Measurements from ENCODE around the gene UMODL1. TPM values are rescaled to one million over a fixed set of nuclear protein-coding genes. Genes with fewer than 3 reads are reported as not detected.

Gene UMODL1
- total RNA-seq, 1 experiment from 2014 or later, result not detected

GRCh38 chr21:42066521-42066920, 4.6 kb upstream of the UMODL1 start:
- no peak overlapping the region for H3K14ac ChIP-seq (ENCODE audit: insufficient read depth, low read length)
- H2AFZ ChIP-seq (ENCODE audit: low read length), result no peak overlapping the region
- Mint-ChIP-seq H3K4me1 (peaks cover 35 to 40% of the 10 kb centered on the region in 2 experiments), H3K27ac (no peak overlapping the region), H3K9me3 (no peaks in the 10 kb centered on the region), H3K4me3 (no peak overlapping the region), H3K36me3 (ENCODE audit: insufficient read depth in 1 of 3, low read depth in 3 of 3) (no peaks in the 10 kb centered on the region), H3K27me3 (ENCODE audit: low read depth) (peaks cover 18% of the 10 kb centered on the region)
- no peaks in the 10 kb centered on the region for H3K79me1 ChIP-seq (ENCODE audit: insufficient read depth, low read depth, low read length, poor library complexity, severe bottlenecking)
- H3K18ac ChIP-seq (ENCODE audit: insufficient read length, low read depth, low read length), result no peak overlapping the region
- no CpG with 5 or more reads among the region's 4 CpGs for WGBS (ENCODE audit: extremely low coverage, insufficient read length, low lambda C conversion rate)
- H4K8ac ChIP-seq (replicated peaks; ENCODE audit: insufficient read length, low read depth, low read length), result no peak overlapping the region
- H3T11ph ChIP-seq (ENCODE audit: low read length), result no peak overlapping the region
- H3K4me1 ChIP-seq (ENCODE audit: insufficient read depth, low read length), result no peaks in the 10 kb centered on the region; the same call in 1 of the 2 replicates
- H3K23ac ChIP-seq (ENCODE audit: insufficient read length, low read depth, low read length), result no peak overlapping the region
- no peaks in the 10 kb centered on the region for H4K20me1 ChIP-seq (ENCODE audit: control insufficient read depth, insufficient read depth, insufficient read length)
- no peak for DNase-seq
- no peak overlapping the region for H3K56ac ChIP-seq (ENCODE audit: insufficient read length, low read depth, low read length)
- H3K23me2 ChIP-seq (ENCODE audit: insufficient read length, low read depth, low read length, poor library complexity, severe bottlenecking), result no peaks in the 10 kb centered on the region
- H3K9me3 ChIP-seq (ENCODE audit: control insufficient read depth, low read depth, low read length), result no peaks in the 10 kb centered on the region
- no peak overlapping the region for H2BK20ac ChIP-seq (ENCODE audit: low read depth, low read length, poor library complexity, severe bottlenecking)
- no peak overlapping the region for H3K4me2 ChIP-seq (ENCODE audit: insufficient read depth, insufficient read length, low read length)
- no peak overlapping the region for H2BK5ac ChIP-seq (ENCODE audit: insufficient read length, low read length)
- no peak overlapping the region for H2AK5ac ChIP-seq (ENCODE audit: insufficient read length, low read length)
- no peak overlapping the region for H2BK15ac ChIP-seq (ENCODE audit: low read depth, low read length)
- TF ChIP-seq, protein P1, sequence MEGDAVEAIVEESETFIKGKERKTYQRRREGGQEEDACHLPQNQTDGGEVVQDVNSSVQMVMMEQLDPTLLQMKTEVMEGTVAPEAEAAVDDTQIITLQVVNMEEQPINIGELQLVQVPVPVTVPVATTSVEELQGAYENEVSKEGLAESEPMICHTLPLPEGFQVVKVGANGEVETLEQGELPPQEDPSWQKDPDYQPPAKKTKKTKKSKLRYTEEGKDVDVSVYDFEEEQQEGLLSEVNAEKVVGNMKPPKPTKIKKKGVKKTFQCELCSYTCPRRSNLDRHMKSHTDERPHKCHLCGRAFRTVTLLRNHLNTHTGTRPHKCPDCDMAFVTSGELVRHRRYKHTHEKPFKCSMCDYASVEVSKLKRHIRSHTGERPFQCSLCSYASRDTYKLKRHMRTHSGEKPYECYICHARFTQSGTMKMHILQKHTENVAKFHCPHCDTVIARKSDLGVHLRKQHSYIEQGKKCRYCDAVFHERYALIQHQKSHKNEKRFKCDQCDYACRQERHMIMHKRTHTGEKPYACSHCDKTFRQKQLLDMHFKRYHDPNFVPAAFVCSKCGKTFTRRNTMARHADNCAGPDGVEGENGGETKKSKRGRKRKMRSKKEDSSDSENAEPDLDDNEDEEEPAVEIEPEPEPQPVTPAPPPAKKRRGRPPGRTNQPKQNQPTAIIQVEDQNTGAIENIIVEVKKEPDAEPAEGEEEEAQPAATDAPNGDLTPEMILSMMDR (conservative IDR thresholded peaks at IDR 0.05), result no peak
- H2BK12ac ChIP-seq (ENCODE audit: insufficient read length, low read depth, low read length), result no peak overlapping the region
- no peak overlapping the region for H4K5ac ChIP-seq (ENCODE audit: insufficient read length, low read depth, low read length)
- H4K91ac ChIP-seq (ENCODE audit: insufficient read length, low read depth, low read length), result no peak overlapping the region
- no peaks in the 10 kb centered on the region for H3K79me2 ChIP-seq (ENCODE audit: insufficient read depth, low read length)
- no peak overlapping the region for H2BK120ac ChIP-seq (ENCODE audit: low read depth, low read length, poor library complexity, severe bottlenecking)
- H3K27me3 ChIP-seq (ENCODE audit: insufficient read depth, low read length), result no peaks in the 10 kb centered on the region
- no peak overlapping the region for H3K27ac ChIP-seq (ENCODE audit: insufficient read length, low read depth, low read length)
- H3K9ac ChIP-seq (ENCODE audit: extremely low read depth, insufficient read length, low read length), result no peak overlapping the region
- no peak overlapping the region for H3K4ac ChIP-seq (ENCODE audit: low read depth, low read length)
